Left lung (tissue), 10 donors: Measurements from ENCODE around the gene PYDC1. TPM values are rescaled to one million over a fixed set of nuclear protein-coding genes. Genes with fewer than 3 reads are reported as not detected.
"Not testable (repeated sequence)": the region's sequence is repeated elsewhere in the genome, so short reads cannot be mapped to it uniquely, and the experiment has no call there.

Experiments used
- ATAC-seq: fragments of 200-7000 bp; cut with Tn5 transposase; one replicate; pipeline ENCODE4 v1.9.1; 2020; ENCODE audit warnings: moderate library complexity
- DNase-seq, 4 donors: peaks; one replicate each; pipeline ENCODE4 v3.0.0-alpha.2; 2013 to 2020
- H3K27ac ChIP-seq, 2 donors: fragments of 200-600 bp; sonication (generic) in 1 of 2; one replicate each; pipeline versions ENCODE4 v1.5.0 to v1.8.0; 2020 to 2021
- H3K27me3 ChIP-seq, 2 donors: fragments of 200-600 bp; sonication (generic) in 1 of 2; one replicate each; pipeline versions ENCODE4 v1.5.0 to v1.8.0; 2020 to 2021
- H3K36me3 ChIP-seq, 2 donors: fragments of 200-600 bp; sonication (generic) in 1 of 2; one replicate each; pipeline versions ENCODE4 v1.5.0 to v1.8.0; 2020 to 2021
- H3K4me1 ChIP-seq, 2 donors: fragments of 200-600 bp; one replicate each; pipeline ENCODE4 v1.8.0; 2021
- H3K4me3 ChIP-seq, 2 donors: fragments of 200-600 bp; sonication (generic) in 1 of 2; one replicate each; pipeline versions ENCODE4 v1.5.0 to v1.8.0; 2020 to 2021; ENCODE audit warnings: mild to moderate bottlenecking in 1 of 2
- H3K9me3 ChIP-seq, 2 donors: fragments of 200-600 bp; sonication (generic) in 1 of 2; one replicate each; pipeline versions ENCODE4 v1.5.0 to v1.8.0; 2020 to 2021
- CTCF ChIP-seq, 2 donors: fragments of 200-600 bp; sonication (generic) in 1 of 2; IDR thresholded peaks; one replicate each; pipeline versions ENCODE4 v1.5.0 to v1.8.0; 2021; ENCODE audit warnings: antibody characterized with exemption in 2 of 2
- intact Hi-C, 2 donors: fragments of 100-400 bp; cut with DNase I; formaldehyde crosslinking; loops; one replicate each; pipeline versions ENCODE4 v1.11.2 to v1.14.2; 2022
- polyA plus RNA-seq, 6 donors: library from polyadenylated mRNA; unstranded; fragments of 120-200 nt; gene quantifications; one replicate each; pipeline ENCODE4 v1.2.1, GENCODE V29; 2013; ENCODE audit not compliant: insufficient read length in 6 of 6
- total RNA-seq, 2 donors: library from RNA; stranded (reverse); fragmentation: NEBNext Ultra II Directional; extraction: Animal tissue kit (Norgen Biotek cat#: 25700); gene quantifications; one replicate each; pipeline ENCODE4 v1.2.1, GENCODE V29; 2021
- donor health status: DM: no; HTN: yes; CAD: no.
- donor health status: DM: no; HTN: no; CAD: no.

PYDC1 gene
- total and polyA plus RNA-seq, 8 donors = not detected

GRCh38 chr16:31200821-31201568 is 15.9 kb downstream of the PYDC1 start:
- no peaks in the 10 kb centered on the region for H3K9me3 ChIP-seq
- peaks cover 0 to 30% of the 10 kb centered on the region in 2 donors for H3K36me3 ChIP-seq
- peaks cover 7 to 51% of the 10 kb centered on the region in 2 donors for H3K4me1 ChIP-seq
- DNase-seq = no peak
- intact Hi-C loops = no loop called here
- peak overlapping the region; percentile 74 to 95 for H3K4me3 ChIP-seq
- no peak for TF ChIP-seq CTCF (IDR thresholded peaks at IDR 0.05)
- ATAC-seq = no peak
- H3K27ac ChIP-seq = peak overlapping the region in 1 of 2 donors; percentile 92
- no peaks in the 10 kb centered on the region for H3K27me3 ChIP-seq

GRCh38 chr16:31200111-31200510 is 16.8 kb downstream of the PYDC1 start:
- H3K27ac ChIP-seq = peak overlapping the region in 1 of 2 donors; percentile 92
- H3K27me3 ChIP-seq, intact Hi-C loops, DNase-seq, H3K9me3 ChIP-seq, H3K4me3 ChIP-seq, ATAC-seq: not testable (repeated sequence)
- peaks cover 0 to 38% of the 10 kb centered on the region in 2 donors for H3K36me3 ChIP-seq
- peaks cover 7 to 55% of the 10 kb centered on the region in 2 donors for H3K4me1 ChIP-seq

- intact Hi-C loops = no loop called here
- Histone ChIP-seq H3K27ac (no peak overlapping the region), H3K4me3 (no peak overlapping the region), H3K36me3 (peaks cover 0 to 44% of the 10 kb centered on the region in 2 donors), H3K9me3 (no peaks in the 10 kb centered on the region), H3K27me3 (no peaks in the 10 kb centered on the region), H3K4me1 (peaks cover 7 to 55% of the 10 kb centered on the region in 2 donors)
- DNase-seq (no peak), ATAC-seq (no peak)
- TF ChIP-seq CTCF (IDR thresholded peaks at IDR 0.05) = no peak
These were observed 17.4 kb downstream of the PYDC1 start for GRCh38 chr16:31199430-31200041.

GRCh38 chr16:31198207-31198882 is 18.6 kb downstream of the PYDC1 start:
- TF ChIP-seq CTCF (IDR thresholded peaks at IDR 0.05) = no peak
- intact Hi-C loops = no loop called here
- H3K27ac ChIP-seq = no peak overlapping the region
- DNase-seq (no peak), ATAC-seq (no peak)
- H3K4me1 ChIP-seq = peaks cover 7 to 45% of the 10 kb centered on the region in 2 donors
- no peaks in the 10 kb centered on the region for H3K27me3 ChIP-seq
- H3K36me3 ChIP-seq = peaks cover 0 to 56% of the 10 kb centered on the region in 2 donors
- no peak overlapping the region for H3K4me3 ChIP-seq
- H3K9me3 ChIP-seq = no peaks in the 10 kb centered on the region

- Histone ChIP-seq H3K9me3 (no peaks in the 10 kb centered on the region), H3K27ac (peak overlapping the region in 1 of 2 donors; percentile 45), H3K36me3 (peaks cover 0 to 75% of the 10 kb centered on the region in 2 donors), H3K4me3 (no peak overlapping the region), H3K4me1 (peaks cover 7 to 35% of the 10 kb centered on the region in 2 donors), H3K27me3 (no peaks in the 10 kb centered on the region)
- ATAC-seq (no peak), DNase-seq (peak in 1 of 4 donors; percentile 43)
- TF ChIP-seq CTCF (IDR thresholded peaks at IDR 0.05) = no peak
- intact Hi-C loops = no loop called here
These were observed 20.4 kb downstream of the PYDC1 start for GRCh38 chr16:31196324-31197088.

GRCh38 chr16:31195861-31196260 is 21.1 kb downstream of the PYDC1 start:
- Histone ChIP-seq H3K4me1 (peaks cover 2 to 29% of the 10 kb centered on the region in 2 donors), H3K36me3 (peaks cover 0 to 81% of the 10 kb centered on the region in 2 donors)
- H3K27ac ChIP-seq, H3K27me3 ChIP-seq, H3K4me3 ChIP-seq, ATAC-seq, intact Hi-C loops, H3K9me3 ChIP-seq: not testable (repeated sequence)
- DNase-seq = peak in 1 of 4 donors; percentile 51
